Measurements from ENCODE around the gene GAR1.

The GAR1 gene

DNA sequence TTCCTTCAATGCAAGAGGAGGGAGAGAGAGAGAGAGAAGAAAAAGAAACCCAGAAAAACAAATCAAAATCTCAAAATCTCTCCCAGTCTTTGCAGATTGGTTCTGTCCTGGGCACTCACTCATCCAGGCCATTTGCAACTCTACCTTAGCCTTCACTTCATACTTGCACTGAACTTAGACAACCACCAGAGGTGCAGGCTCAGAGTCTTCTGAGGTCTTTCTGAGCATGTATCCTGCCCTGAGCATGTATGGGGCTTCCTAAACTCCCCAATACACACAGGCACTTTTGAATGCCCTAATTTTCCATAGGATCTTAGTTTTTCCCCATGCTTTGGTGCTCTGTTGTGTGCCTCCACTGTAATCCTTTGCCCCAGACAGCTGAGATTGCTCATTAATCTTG, 16.7 kb upstream of the GAR1 start:
- H3K4me1 ChIP-seq (ENCODE audit: insufficient read depth, poor library complexity, severe bottlenecking) = peaks cover 7% of the 10 kb centered on the region
- H3K27me3 ChIP-seq (ENCODE audit: insufficient read depth, poor library complexity, severe bottlenecking) = no peaks in the 10 kb centered on the region
- H3K36me3 ChIP-seq (ENCODE audit: low read depth) = no peaks in the 10 kb centered on the region; the same call in 1 of the 2 replicates
- no peak overlapping the region for H3K27ac ChIP-seq (ENCODE audit: poor library complexity, severe bottlenecking)
- ATAC-seq (ENCODE audit: low read depth) (no peak), DNase-seq (ENCODE audit: low spot score) (no peak)
- H3K4me3 ChIP-seq (ENCODE audit: severe bottlenecking) = no peak overlapping the region
- no peaks in the 10 kb centered on the region for H3K9me3 ChIP-seq (ENCODE audit: severe bottlenecking)
- TF ChIP-seq, protein P1, sequence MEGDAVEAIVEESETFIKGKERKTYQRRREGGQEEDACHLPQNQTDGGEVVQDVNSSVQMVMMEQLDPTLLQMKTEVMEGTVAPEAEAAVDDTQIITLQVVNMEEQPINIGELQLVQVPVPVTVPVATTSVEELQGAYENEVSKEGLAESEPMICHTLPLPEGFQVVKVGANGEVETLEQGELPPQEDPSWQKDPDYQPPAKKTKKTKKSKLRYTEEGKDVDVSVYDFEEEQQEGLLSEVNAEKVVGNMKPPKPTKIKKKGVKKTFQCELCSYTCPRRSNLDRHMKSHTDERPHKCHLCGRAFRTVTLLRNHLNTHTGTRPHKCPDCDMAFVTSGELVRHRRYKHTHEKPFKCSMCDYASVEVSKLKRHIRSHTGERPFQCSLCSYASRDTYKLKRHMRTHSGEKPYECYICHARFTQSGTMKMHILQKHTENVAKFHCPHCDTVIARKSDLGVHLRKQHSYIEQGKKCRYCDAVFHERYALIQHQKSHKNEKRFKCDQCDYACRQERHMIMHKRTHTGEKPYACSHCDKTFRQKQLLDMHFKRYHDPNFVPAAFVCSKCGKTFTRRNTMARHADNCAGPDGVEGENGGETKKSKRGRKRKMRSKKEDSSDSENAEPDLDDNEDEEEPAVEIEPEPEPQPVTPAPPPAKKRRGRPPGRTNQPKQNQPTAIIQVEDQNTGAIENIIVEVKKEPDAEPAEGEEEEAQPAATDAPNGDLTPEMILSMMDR (IDR thresholded peaks at IDR 0.05; ENCODE audit: poor library complexity, severe bottlenecking) = no peak

DNA sequence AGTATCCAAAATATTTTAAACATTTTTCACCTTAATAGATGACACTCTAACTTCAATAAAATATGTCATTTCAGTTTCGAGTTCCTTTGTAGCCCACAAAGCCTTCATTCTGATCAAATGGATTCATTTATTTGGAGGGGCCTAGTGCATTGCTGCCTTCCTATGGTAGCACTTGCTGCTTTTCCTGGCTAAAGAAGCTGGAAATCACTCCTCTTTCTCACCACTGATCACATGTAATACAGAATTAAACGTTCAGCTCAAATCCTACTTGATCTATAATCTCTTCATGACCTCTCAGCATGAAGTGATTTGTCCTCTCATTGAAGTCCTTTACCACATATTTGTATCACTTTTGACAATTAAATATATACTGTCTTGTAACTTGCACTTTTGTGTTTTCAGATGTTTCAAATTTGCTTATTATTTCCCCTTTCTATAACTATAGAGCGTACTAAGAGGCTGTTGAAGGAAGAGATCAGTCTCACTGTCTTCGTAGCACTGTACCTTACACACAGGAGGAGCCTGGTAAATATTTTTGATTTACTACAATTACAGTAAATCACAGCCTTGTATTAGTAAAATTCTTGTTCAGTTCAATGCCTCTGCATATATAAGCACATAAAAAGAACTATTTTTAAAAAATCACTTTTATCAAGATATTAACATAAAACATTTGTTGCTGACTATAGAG, 14.3 kb upstream of the GAR1 start:
- ATAC-seq (ENCODE audit: low read depth) (no peak), DNase-seq (ENCODE audit: low spot score) (no peak)
- H3K4me3 ChIP-seq (ENCODE audit: severe bottlenecking) = no peak overlapping the region
- no peaks in the 10 kb centered on the region for H3K27me3 ChIP-seq (ENCODE audit: insufficient read depth, poor library complexity, severe bottlenecking)
- no peaks in the 10 kb centered on the region for H3K9me3 ChIP-seq (ENCODE audit: severe bottlenecking)
- H3K36me3 ChIP-seq (ENCODE audit: low read depth) = no peaks in the 10 kb centered on the region; the same call in 1 of the 2 replicates
- TF ChIP-seq, protein P1 (IDR thresholded peaks at IDR 0.05; ENCODE audit: poor library complexity, severe bottlenecking) = no peak
- H3K27ac ChIP-seq (ENCODE audit: poor library complexity, severe bottlenecking) = no peak overlapping the region
- H3K4me1 ChIP-seq (ENCODE audit: insufficient read depth, poor library complexity, severe bottlenecking) = peaks cover 7% of the 10 kb centered on the region

DNA sequence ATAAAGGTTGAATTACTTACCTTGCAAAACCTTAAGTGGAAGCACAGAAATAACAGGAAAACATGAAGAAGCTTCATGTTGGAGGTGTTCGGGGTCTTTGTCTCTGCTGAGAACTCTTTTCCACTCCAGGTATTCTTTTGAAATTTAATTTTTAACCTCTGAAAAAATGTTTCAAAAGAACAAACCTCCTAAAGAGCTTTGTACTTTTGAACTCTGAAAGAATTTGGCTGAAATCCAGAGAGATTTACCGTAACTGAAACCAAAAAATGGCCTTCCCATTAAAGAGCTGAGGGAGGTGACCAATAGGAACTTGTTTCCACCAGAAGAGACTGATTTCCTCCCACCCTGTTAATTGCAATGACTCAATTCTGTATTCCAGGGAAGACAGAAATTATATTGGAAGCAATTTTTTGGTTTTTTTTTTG, 13.7 kb upstream of the GAR1 start, which contains the start of gene CFI:
CFI (minus strand) TSS at position 105 of the 425 bp plus-strand sequence; CDS start at position 77, 28 bp downstream.
- no peaks in the 10 kb centered on the region; the same call in 1 of the 2 replicates for H3K36me3 ChIP-seq (ENCODE audit: low read depth)
- DNase-seq (ENCODE audit: low spot score) = no peak
- no peaks in the 10 kb centered on the region for H3K9me3 ChIP-seq (ENCODE audit: severe bottlenecking)
- no peaks in the 10 kb centered on the region for H3K27me3 ChIP-seq (ENCODE audit: insufficient read depth, poor library complexity, severe bottlenecking)
- H3K4me3 ChIP-seq (ENCODE audit: severe bottlenecking) = no peak within 1 kb of the TSS
- ATAC-seq (ENCODE audit: low read depth) = peak; percentile 75
- TF ChIP-seq, protein P1 (IDR thresholded peaks at IDR 0.05; ENCODE audit: poor library complexity, severe bottlenecking) = no peak
- H3K27ac ChIP-seq (ENCODE audit: poor library complexity, severe bottlenecking) = no peak within 1 kb of the TSS
- H3K4me1 ChIP-seq (ENCODE audit: insufficient read depth, poor library complexity, severe bottlenecking) = peaks cover 7% of the 10 kb centered on the region

DNA sequence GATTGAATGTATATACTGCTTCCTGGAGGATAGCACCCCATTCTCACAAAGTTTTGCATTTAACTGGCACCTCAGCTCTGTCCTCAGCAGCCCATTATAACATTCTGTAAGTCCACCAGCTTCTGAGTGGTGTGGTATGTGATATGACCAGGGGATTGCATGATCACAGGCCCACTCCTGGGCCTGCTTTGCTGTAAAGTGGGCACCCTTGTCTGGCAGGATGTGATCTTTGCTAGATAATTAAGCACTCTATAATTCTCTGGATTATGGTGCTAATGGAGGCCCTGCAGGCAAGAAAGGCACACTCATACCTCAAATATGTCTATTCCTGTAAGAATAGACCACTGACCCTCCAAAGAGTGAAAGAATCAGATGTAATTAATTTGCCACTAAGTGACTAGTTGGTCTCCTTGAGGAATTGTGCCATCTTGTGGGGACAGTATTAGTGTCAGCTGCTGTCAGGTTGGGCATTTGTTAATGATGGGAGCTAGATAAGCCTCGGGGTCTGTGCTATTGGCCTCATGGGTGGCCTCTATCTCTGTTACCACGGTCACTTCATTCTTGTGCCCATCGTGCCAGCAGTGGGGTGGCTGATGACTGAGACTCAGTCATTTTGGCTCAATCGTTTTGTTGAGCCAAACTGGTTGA, 11.5 kb upstream of the GAR1 start:
- no peaks in the 10 kb centered on the region for H3K9me3 ChIP-seq (ENCODE audit: severe bottlenecking)
- no peak overlapping the region for H3K4me3 ChIP-seq (ENCODE audit: severe bottlenecking)
- DNase-seq (ENCODE audit: low spot score) (no peak), ATAC-seq (ENCODE audit: low read depth) (peak; percentile 71)
- no peaks in the 10 kb centered on the region; the same call in 1 of the 2 replicates for H3K36me3 ChIP-seq (ENCODE audit: low read depth)
- H3K27me3 ChIP-seq (ENCODE audit: insufficient read depth, poor library complexity, severe bottlenecking) = no peaks in the 10 kb centered on the region
- peaks cover 7% of the 10 kb centered on the region for H3K4me1 ChIP-seq (ENCODE audit: insufficient read depth, poor library complexity, severe bottlenecking)
- no peak overlapping the region for H3K27ac ChIP-seq (ENCODE audit: poor library complexity, severe bottlenecking)
- TF ChIP-seq, protein P1 (IDR thresholded peaks at IDR 0.05; ENCODE audit: poor library complexity, severe bottlenecking) = peak; percentile 67
